ENCODE results near the gene GNAQ. TPM values are rescaled to one million over a fixed set of nuclear protein-coding genes. Genes with fewer than 3 reads are reported as not detected.

GNAQ gene
- total RNA-seq, 1 donor from 2014 or later = 17.8 TPM

- DNase-seq = no peak
These were observed 216.4 kb downstream of the GNAQ start for GRCh38 chr9:77815260-77815659.

GRCh38 chr9:77811832-77812231 is 219.8 kb downstream of the GNAQ start:
- DNase-seq = no peak

- no peak for DNase-seq
These were observed 220.9 kb downstream of the GNAQ start for GRCh38 chr9:77810637-77811119.

GRCh38 chr9:77810047-77810446 is 221.6 kb downstream of the GNAQ start:
- no peak for DNase-seq

GRCh38 chr9:77809552-77809951 is 222.1 kb downstream of the GNAQ start:
- DNase-seq = no peak

DNA sequence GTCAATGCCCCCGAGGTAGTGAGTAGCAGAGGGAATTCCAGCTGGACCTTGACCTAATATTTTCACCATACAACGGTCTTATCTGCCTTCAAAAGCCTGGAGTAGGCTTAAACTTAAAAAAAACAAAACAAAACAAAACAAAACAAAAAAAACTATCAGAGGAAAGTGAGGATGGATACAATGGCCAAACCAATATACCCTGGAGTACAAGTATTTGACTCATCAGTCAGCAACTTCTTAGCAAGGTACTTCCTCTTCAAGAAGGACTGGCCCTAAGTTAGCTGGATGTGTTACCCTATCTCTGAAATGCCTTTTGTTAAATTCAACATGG is 222.9 kb downstream of the GNAQ start:
- DNase-seq = no peak

DNA sequence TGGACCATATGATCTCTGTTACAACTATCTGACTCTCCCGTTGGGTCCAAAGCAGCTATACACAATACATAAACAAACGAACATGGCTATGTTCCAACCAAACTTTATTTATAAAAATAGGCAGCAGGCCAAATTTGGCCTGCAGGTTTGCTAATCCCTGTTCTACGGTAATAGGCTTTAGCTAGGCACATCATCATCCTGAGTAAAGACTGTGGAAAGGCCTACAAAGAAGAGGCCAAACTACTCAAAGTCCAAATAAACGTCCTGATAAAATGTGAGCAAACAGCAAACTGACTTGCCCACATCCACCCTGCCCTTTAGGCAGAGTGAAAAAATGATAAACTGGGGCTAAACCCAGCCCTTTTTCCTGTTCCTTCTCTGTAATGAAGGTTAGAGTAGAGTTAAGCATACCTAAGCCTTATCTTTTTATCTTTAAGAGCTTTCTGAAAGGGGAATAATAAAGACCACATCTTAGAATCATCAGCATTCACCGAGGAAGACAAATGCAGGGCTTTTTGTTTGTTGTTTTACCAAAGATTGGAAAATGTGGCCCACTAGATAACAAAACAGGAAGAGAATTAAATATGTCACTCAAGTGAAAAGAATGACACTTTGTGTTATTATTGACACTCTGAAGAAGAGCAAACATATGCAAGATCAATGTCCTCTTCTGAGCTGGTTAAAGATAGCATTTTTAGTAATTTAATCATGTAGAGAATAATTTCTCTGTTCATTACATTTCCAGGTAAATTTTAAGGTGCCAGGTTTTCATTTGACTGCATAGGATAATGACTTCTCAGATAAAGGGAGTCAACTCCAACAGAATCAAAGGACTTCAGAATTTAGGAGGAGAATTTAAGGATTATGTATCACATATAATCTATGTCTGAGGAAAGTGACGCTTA is 223.5 kb downstream of the GNAQ start:
- DNase-seq = no peak

DNA sequence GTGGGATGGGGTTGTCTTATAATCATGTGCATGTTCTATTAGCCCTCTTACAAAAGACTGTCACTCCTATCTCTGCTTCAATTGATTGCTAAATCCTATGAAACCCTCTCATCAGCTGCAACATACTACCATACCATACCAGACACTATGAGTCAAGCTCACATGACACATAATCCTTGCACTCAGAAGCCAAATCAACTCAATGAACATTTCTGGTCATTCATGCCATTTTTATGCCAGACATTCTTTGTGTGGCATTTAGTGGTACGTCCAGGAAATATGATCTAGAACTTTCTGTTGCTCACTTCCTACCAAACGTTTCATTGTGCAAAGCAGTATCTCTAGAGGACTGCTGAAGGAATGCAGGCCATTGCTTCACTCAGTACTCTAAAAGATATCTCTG is 224.3 kb downstream of the GNAQ start:
- DNase-seq = no peak

- no peak for DNase-seq
These were observed 224.9 kb downstream of the GNAQ start for GRCh38 chr9:77806741-77807140.

DNA sequence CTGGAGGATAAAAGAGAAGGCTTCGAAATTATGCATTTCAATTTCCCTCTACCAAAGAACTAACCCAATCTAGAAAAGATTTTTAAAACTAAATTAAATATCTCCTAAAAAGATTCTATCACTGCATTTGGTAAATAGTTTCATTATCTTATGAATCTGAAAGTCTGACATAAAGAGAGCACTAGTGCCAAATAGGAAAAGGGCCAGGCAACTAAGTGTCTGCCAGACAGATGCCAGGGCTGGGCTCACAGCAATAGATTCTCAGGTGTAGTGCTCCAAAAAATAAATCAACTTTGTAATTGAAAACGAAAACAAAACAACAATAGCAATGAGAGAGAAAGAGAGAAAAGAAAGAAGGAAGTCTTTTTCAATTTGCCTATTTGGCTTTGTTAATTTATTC is 225.8 kb downstream of the GNAQ start:
- no peak for DNase-seq

- DNase-seq = no peak
These were observed 228.2 kb downstream of the GNAQ start for GRCh38 chr9:77803423-77803822.

- DNase-seq = no peak
These were observed 228.9 kb downstream of the GNAQ start for GRCh38 chr9:77802515-77803293.

- DNase-seq = no peak
These were observed 229.5 kb downstream of the GNAQ start for GRCh38 chr9:77802064-77802463.

GRCh38 chr9:77800924-77801551 is 230.6 kb downstream of the GNAQ start:
- no peak for DNase-seq

GRCh38 chr9:77798140-77798539 is 233.5 kb downstream of the GNAQ start:
- no peak for DNase-seq

DNA sequence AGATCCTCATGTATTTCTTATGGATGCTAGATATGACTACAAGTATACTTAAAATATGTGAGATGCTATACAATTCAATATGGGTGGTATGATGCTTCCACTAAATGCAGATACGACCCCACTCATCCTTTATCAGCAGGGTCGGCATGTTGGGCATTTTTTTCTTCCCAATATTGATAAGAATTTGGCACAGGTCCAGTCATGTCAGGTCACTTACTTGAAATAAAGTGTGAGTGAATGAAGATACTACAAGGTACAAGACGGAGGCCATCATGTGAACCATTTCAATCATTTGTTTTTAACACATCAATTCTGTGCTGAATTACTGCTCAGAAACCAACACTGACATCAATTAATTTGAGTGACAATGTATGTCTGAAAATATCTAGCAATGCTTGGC is 236.6 kb downstream of the GNAQ start:
- DNase-seq = no peak

DNA sequence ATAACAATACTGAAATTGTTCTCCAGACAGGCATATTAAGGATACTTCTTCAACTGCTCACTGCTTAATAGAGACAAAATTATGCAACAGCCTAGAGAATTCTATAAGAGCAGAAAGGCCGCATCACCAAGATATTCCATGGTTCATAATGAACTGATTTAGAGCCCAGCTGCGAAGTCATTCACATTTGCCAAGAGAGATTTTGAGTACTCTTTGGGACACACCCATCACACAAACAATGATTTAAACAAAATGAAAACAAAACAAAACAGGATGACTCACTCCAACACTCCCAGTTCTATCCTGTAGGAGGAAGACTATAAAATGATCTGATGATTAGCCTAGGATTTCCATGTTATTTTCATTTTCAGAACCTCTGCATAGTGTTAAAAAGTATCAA is 237.8 kb downstream of the GNAQ start:
- peak; percentile 95 for DNase-seq

GRCh38 chr9:77789891-77790290 is 241.7 kb downstream of the GNAQ start:
- DNase-seq = no peak

DNA sequence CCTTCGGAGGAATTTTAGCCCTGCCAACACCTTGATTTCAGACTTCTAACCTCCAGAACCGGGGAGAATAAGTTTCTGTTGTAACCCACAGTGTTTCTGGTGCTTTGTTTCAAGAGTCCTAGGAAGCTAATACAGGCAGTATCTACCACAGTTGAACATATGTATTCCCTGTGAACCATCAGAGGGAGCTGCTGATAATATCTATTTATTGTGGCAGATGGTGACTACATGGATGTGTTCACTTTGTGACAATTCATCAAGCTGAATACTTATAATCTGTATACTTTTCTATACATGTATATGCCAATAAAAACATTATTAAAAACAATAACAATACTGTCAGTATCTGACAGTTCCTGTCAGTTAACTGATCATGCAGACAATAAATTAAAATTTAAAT is 246.3 kb downstream of the GNAQ start:
- no peak for DNase-seq

- DNase-seq = no peak
These were observed 248.1 kb downstream of the GNAQ start for GRCh38 chr9:77783518-77783917.

GRCh38 chr9:77779010-77779409 is 252.6 kb downstream of the GNAQ start:
- DNase-seq = no peak

GRCh38 chr9:77773381-77773780 is 258.2 kb downstream of the GNAQ start:
- no peak for DNase-seq

GRCh38 chr9:77772646-77773045 is 259.0 kb downstream of the GNAQ start:
- DNase-seq = no peak
